ENCODE measurements around the gene OLFM3.
A peak's percentile ranks its signal among the peaks of the same experiment; 100 is the strongest.

The OLFM3 gene

DNA sequence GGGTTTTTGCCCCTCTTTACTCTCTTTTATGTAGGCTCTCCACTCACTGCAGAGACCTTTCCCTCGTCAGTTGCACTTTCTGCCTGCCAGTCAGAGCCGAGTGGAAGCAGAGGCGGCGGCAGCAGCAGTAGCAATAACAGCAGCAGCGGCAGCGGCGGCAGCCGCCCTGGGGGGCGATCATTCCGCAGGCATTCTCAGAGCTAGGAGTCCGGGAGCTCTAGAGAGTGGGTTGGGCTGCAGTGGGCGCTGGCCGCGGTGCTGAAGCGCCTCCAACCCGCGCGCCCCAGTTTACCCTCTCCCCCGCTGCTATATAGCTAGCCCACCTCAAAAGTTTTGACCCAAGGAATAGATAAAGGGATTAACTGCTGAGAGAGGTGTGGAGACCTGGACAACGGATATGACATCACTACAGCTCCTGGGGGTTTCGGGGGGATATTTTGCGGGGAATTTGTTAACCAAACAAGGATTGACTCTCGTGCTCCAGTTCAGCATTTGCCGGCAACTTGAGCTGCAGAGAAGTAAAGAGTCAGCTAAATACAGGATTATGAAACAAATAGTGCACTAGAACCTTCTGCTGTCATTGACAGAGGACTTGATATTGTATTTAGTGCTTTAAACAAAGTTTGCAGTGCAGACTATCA is at the start of gene OLFM3:
Gene OLFM3, minus strand, starts transcription at position 102 of the 641 bp plus-strand sequence.
- TF ChIP-seq, protein P1, sequence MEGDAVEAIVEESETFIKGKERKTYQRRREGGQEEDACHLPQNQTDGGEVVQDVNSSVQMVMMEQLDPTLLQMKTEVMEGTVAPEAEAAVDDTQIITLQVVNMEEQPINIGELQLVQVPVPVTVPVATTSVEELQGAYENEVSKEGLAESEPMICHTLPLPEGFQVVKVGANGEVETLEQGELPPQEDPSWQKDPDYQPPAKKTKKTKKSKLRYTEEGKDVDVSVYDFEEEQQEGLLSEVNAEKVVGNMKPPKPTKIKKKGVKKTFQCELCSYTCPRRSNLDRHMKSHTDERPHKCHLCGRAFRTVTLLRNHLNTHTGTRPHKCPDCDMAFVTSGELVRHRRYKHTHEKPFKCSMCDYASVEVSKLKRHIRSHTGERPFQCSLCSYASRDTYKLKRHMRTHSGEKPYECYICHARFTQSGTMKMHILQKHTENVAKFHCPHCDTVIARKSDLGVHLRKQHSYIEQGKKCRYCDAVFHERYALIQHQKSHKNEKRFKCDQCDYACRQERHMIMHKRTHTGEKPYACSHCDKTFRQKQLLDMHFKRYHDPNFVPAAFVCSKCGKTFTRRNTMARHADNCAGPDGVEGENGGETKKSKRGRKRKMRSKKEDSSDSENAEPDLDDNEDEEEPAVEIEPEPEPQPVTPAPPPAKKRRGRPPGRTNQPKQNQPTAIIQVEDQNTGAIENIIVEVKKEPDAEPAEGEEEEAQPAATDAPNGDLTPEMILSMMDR (IDR thresholded peaks at IDR 0.05; ENCODE audit: insufficient read depth, low read depth, low read length, missing control alignments): no peak
- H3K4me3 ChIP-seq (ENCODE audit: low read length): no peak within 1 kb of the TSS
- DNase-seq (ENCODE audit: low read depth): peak; percentile 25

GRCh38 chr1:102045752-102046151 is 49.0 kb upstream of the OLFM3 start:
- TF ChIP-seq, protein P1 (IDR thresholded peaks at IDR 0.05; ENCODE audit: insufficient read depth, low read depth, low read length, missing control alignments): no peak
- peak; percentile 29 for DNase-seq (ENCODE audit: low read depth)
- no peak overlapping the region for H3K4me3 ChIP-seq (ENCODE audit: low read length)

- no peak overlapping the region for H3K4me3 ChIP-seq (ENCODE audit: low read length)
- TF ChIP-seq, protein P1 (IDR thresholded peaks at IDR 0.05; ENCODE audit: insufficient read depth, low read depth, low read length, missing control alignments): no peak
- no peak for DNase-seq (ENCODE audit: low read depth)
Measured at GRCh38 chr1:102032534-102032933, 35.8 kb upstream of the OLFM3 start.

GRCh38 chr1:102019530-102019929 is 22.8 kb upstream of the OLFM3 start:
- no peak overlapping the region for H3K4me3 ChIP-seq (ENCODE audit: low read length)

GRCh38 chr1:102015728-102016127 is 19.0 kb upstream of the OLFM3 start:
- TF ChIP-seq, protein P1 (IDR thresholded peaks at IDR 0.05; ENCODE audit: insufficient read depth, low read depth, low read length, missing control alignments): no peak
- DNase-seq (ENCODE audit: low read depth): no peak
- no peak overlapping the region for H3K4me3 ChIP-seq (ENCODE audit: low read length)

More at GRCh38 chr1:102019530-102019929, 22.8 kb upstream of the OLFM3 start:
- no peak for DNase-seq (ENCODE audit: low read depth)
- TF ChIP-seq, protein P1 (IDR thresholded peaks at IDR 0.05; ENCODE audit: insufficient read depth, low read depth, low read length, missing control alignments): no peak

DNA sequence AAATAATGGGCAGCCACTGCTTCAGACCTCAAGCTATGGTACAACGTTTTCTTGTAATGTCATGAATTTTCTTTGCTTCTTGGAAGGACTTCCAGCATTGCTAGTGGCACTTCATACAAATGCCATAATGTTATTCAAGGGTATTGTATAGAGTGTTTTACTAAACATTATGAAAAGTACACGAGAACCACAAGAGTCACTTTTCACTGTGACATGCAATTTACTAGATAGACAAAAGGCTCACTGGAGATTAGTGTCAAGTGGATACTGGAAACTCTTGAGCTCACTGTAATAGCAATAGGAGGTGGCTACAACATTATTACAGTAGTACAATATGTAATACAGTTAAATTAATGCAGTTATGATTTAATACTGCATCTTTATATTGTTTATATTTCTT is 5.3 kb upstream of the OLFM3 start:
- DNase-seq (ENCODE audit: low read depth): no peak
- TF ChIP-seq, protein P1 (IDR thresholded peaks at IDR 0.05; ENCODE audit: insufficient read depth, low read depth, low read length, missing control alignments): no peak
- H3K4me3 ChIP-seq (ENCODE audit: low read length): no peak overlapping the region

Measured in epithelial cell of esophagus (primary cell).